ENCODE measurements around the gene ZNF213. TPM values are rescaled to one million over a fixed set of nuclear protein-coding genes. Genes with fewer than 3 reads are reported as not detected.

ZNF213 gene
- total RNA-seq, 1 experiment from 2014 or later, result 15.9 TPM

DNA sequence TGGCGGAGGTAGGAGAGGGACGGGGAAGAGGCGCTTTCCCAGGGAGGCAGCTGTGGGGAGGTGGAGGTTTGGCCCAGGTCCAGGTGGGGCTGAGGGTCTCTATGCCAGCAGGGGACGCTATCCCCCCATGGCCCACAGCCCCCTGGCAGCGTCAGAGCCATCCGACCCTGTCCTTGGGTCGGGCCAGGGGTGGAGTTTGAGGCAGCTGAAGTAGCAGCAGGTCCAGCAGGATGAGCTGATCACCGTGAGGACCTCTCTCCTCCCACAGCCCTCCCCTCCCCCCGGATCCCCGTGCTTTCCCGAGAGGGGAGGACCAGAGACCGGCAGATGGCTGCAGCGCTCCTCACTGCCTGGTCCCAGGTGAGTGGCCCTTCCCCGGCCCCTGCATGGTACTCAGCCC, 19.3 kb upstream of the ZNF213 start:
- Histone ChIP-seq H3F3A (ENCODE audit: insufficient read depth, low read depth) (peaks cover 4% of the 10 kb centered on the region; the same call in 1 of the 2 replicates), H4K20me1 (ENCODE audit: insufficient read depth) (no peaks in the 10 kb centered on the region), H3K9me3 (ENCODE audit: insufficient read depth, low read depth) (no peaks in the 10 kb centered on the region), H3K36me3 (ENCODE audit: low read depth) (no peaks in the 10 kb centered on the region), H2AFZ (no peak overlapping the region), H3K4me2 (no peak overlapping the region), H3K27ac (no peak overlapping the region), H3K9me2 (ENCODE audit: insufficient read depth) (no peaks in the 10 kb centered on the region), H3K27me3 (ENCODE audit: insufficient read depth, low read depth) (no peaks in the 10 kb centered on the region), H3K4me3 (no peak overlapping the region), H3K4me1 (replicated peaks; ENCODE audit: insufficient read depth) (peaks cover 14% of the 10 kb centered on the region), H3K79me2 (ENCODE audit: low read depth) (peaks cover 18% of the 10 kb centered on the region)
- no peak for DNase-seq
- ChIA-PET POLR2A (ENCODE audit: unreplicated experiment) (interaction anchor here (0.6 kb wide), 1 partner anchor 19 kb away, joined by 5 read pairs; the partner anchor contains the start of gene ZNF213), CTCF (no interaction called here)
- intact Hi-C loops (cut with micrococcal nuclease; ENCODE audit: unreplicated experiment), result no loop called here
- no TSS peak for BruUV-seq (replicated peaks)
- TF ChIP-seq CTCF (conservative IDR thresholded peaks at IDR 0.05) (no peak), EZH2 (IDR thresholded peaks at IDR 0.05; ENCODE audit: low read depth) (no peak)

- no peak overlapping the region for H2AFZ ChIP-seq
- H3K9me3 ChIP-seq (ENCODE audit: insufficient read depth, low read depth), result no peaks in the 10 kb centered on the region
- H3K27ac ChIP-seq, result no peak overlapping the region
- TF ChIP-seq EZH2 (IDR thresholded peaks at IDR 0.05; ENCODE audit: low read depth), result no peak
- no peak for TF ChIP-seq CTCF (conservative IDR thresholded peaks at IDR 0.05)
- H3K36me3 ChIP-seq (ENCODE audit: low read depth), result no peaks in the 10 kb centered on the region
- no peak overlapping the region for H3K4me2 ChIP-seq
- DNase-seq, result no peak
- no peaks in the 10 kb centered on the region for H3K27me3 ChIP-seq (ENCODE audit: insufficient read depth, low read depth)
- peaks cover 16% of the 10 kb centered on the region; the same call in 1 of the 2 replicates for H3F3A ChIP-seq (ENCODE audit: insufficient read depth, low read depth)
- no peak overlapping the region for H3K4me3 ChIP-seq
- H3K79me2 ChIP-seq (ENCODE audit: low read depth), result peaks cover 9% of the 10 kb centered on the region
- intact Hi-C loops (cut with micrococcal nuclease; ENCODE audit: unreplicated experiment), result no loop called here
- POLR2A ChIA-PET (ENCODE audit: unreplicated experiment), result no interaction called here
- no peaks in the 10 kb centered on the region for H4K20me1 ChIP-seq (ENCODE audit: insufficient read depth)
- no peaks in the 10 kb centered on the region for H3K9me2 ChIP-seq (ENCODE audit: insufficient read depth)
- CTCF ChIA-PET, result no interaction called here
- peaks cover 5% of the 10 kb centered on the region for H3K4me1 ChIP-seq (replicated peaks; ENCODE audit: insufficient read depth)
- no TSS peak for BruUV-seq (replicated peaks)
These were observed 16.5 kb upstream of the ZNF213 start for GRCh38 chr16:3118204-3118790.

GRCh38 chr16:3118846-3119245, 16.0 kb upstream of the ZNF213 start:
- Histone ChIP-seq H3K4me3 (no peak overlapping the region), H3K27ac (no peak overlapping the region), H3F3A (ENCODE audit: insufficient read depth, low read depth) (peaks cover 22% of the 10 kb centered on the region; the same call in 1 of the 2 replicates), H3K36me3 (ENCODE audit: low read depth) (no peaks in the 10 kb centered on the region), H4K20me1 (ENCODE audit: insufficient read depth) (no peaks in the 10 kb centered on the region), H2AFZ (no peak overlapping the region), H3K9me3 (ENCODE audit: insufficient read depth, low read depth) (no peaks in the 10 kb centered on the region), H3K4me1 (replicated peaks; ENCODE audit: insufficient read depth) (peaks cover 8% of the 10 kb centered on the region), H3K79me2 (ENCODE audit: low read depth) (peaks cover 4% of the 10 kb centered on the region), H3K4me2 (no peak overlapping the region), H3K9me2 (ENCODE audit: insufficient read depth) (no peaks in the 10 kb centered on the region), H3K27me3 (ENCODE audit: insufficient read depth, low read depth) (no peaks in the 10 kb centered on the region)
- no TSS peak for BruUV-seq (replicated peaks)
- ChIA-PET POLR2A (ENCODE audit: unreplicated experiment) (no interaction called here), CTCF (no interaction called here)
- TF ChIP-seq EZH2 (IDR thresholded peaks at IDR 0.05; ENCODE audit: low read depth), result no peak
- no peak for DNase-seq
- intact Hi-C loops (cut with micrococcal nuclease; ENCODE audit: unreplicated experiment), result no loop called here

- Histone ChIP-seq H4K20me1 (ENCODE audit: insufficient read depth) (no peaks in the 10 kb centered on the region), H3K27me3 (ENCODE audit: insufficient read depth, low read depth) (no peaks in the 10 kb centered on the region), H3F3A (ENCODE audit: insufficient read depth, low read depth) (peaks cover 22% of the 10 kb centered on the region; the same call in 1 of the 2 replicates), H3K4me3 (no peak overlapping the region), H2AFZ (no peak overlapping the region), H3K4me1 (replicated peaks; ENCODE audit: insufficient read depth) (peaks cover 5% of the 10 kb centered on the region; the same call in 1 of the 2 replicates), H3K9me2 (ENCODE audit: insufficient read depth) (no peaks in the 10 kb centered on the region), H3K36me3 (ENCODE audit: low read depth) (no peaks in the 10 kb centered on the region), H3K4me2 (no peak overlapping the region), H3K9me3 (ENCODE audit: insufficient read depth, low read depth) (no peaks in the 10 kb centered on the region), H3K79me2 (ENCODE audit: low read depth) (no peaks in the 10 kb centered on the region; the same call in 1 of the 2 replicates), H3K27ac (no peak overlapping the region)
- intact Hi-C loops (cut with micrococcal nuclease; ENCODE audit: unreplicated experiment), result no loop called here
- TF ChIP-seq CTCF (conservative IDR thresholded peaks at IDR 0.05) (no peak), EZH2 (IDR thresholded peaks at IDR 0.05; ENCODE audit: low read depth) (no peak)
- ChIA-PET POLR2A (ENCODE audit: unreplicated experiment) (no interaction called here), CTCF (no interaction called here)
- no TSS peak for BruUV-seq (replicated peaks)
- DNase-seq, result no peak
These were observed 15.5 kb upstream of the ZNF213 start for GRCh38 chr16:3119286-3119685.
